GM21526 (cell line): ENCODE data around the gene CFAP92.

Experiments
- ATAC-seq: cut with Tn5 transposase; IDR thresholded peaks from one replicate; pipeline ENCODE4 v1.9.1; 2021; ENCODE audit warnings: moderate library complexity; ENCODE audit not compliant: unreplicated experiment, low FRiP score

Gene CFAP92

GRCh38 chr3:128993461-128994172 lies at the start of gene CFAP92:
TSS of gene CFAP92 (minus strand) at chr3:128994076. CDS start at chr3:128993304, 772 bp downstream.
- peak; percentile 83 for ATAC-seq

GRCh38 chr3:129040579-129041300 lies 46.9 kb upstream of the CFAP92 start:
- ATAC-seq = no peak

- no peak for ATAC-seq
Measured at GRCh38 chr3:129040039-129040336, 46.1 kb upstream of the CFAP92 start.

GRCh38 chr3:129039271-129040038 lies 45.6 kb upstream of the CFAP92 start:
- ATAC-seq = no peak

GRCh38 chr3:129038121-129038855 lies 44.4 kb upstream of the CFAP92 start:
- no peak for ATAC-seq

- ATAC-seq = no peak
Measured at GRCh38 chr3:129037093-129037419, 43.2 kb upstream of the CFAP92 start.

GRCh38 chr3:129036222-129037092 lies 42.6 kb upstream of the CFAP92 start:
- ATAC-seq = no peak

GRCh38 chr3:129035360-129036221 lies 41.7 kb upstream of the CFAP92 start:
- no peak for ATAC-seq

- no peak for ATAC-seq
Measured at GRCh38 chr3:129034642-129035041, 40.8 kb upstream of the CFAP92 start.

- no peak for ATAC-seq
Measured at GRCh38 chr3:129033633-129034321, 39.9 kb upstream of the CFAP92 start.

GRCh38 chr3:129033151-129033550 lies 39.3 kb upstream of the CFAP92 start:
- no peak for ATAC-seq

- no peak for ATAC-seq
Measured at GRCh38 chr3:129032716-129033115, 38.8 kb upstream of the CFAP92 start.

GRCh38 chr3:129031476-129032215 lies 37.8 kb upstream of the CFAP92 start:
- ATAC-seq = no peak

- ATAC-seq = no peak
Measured at GRCh38 chr3:129030611-129031010, 36.7 kb upstream of the CFAP92 start.

GRCh38 chr3:129028866-129029265 lies 35.0 kb upstream of the CFAP92 start:
- no peak for ATAC-seq

GRCh38 chr3:129027544-129027880 lies 33.6 kb upstream of the CFAP92 start:
- ATAC-seq = no peak

- peak; percentile 94 for ATAC-seq
Measured at GRCh38 chr3:129026728-129027543, 33.1 kb upstream of the CFAP92 start.
